Measurements from ENCODE around the gene MAP3K3. TPM values are rescaled to one million over a fixed set of nuclear protein-coding genes. Genes with fewer than 3 reads are reported as not detected.

The MAP3K3 gene
- total and polyA plus RNA-seq, 9 of the 15 experiments (the other 6 are each of a cell fraction or from before 2014, with no cell fraction given): 0.69 to 16.5 (median 12.1) TPM

DNA sequence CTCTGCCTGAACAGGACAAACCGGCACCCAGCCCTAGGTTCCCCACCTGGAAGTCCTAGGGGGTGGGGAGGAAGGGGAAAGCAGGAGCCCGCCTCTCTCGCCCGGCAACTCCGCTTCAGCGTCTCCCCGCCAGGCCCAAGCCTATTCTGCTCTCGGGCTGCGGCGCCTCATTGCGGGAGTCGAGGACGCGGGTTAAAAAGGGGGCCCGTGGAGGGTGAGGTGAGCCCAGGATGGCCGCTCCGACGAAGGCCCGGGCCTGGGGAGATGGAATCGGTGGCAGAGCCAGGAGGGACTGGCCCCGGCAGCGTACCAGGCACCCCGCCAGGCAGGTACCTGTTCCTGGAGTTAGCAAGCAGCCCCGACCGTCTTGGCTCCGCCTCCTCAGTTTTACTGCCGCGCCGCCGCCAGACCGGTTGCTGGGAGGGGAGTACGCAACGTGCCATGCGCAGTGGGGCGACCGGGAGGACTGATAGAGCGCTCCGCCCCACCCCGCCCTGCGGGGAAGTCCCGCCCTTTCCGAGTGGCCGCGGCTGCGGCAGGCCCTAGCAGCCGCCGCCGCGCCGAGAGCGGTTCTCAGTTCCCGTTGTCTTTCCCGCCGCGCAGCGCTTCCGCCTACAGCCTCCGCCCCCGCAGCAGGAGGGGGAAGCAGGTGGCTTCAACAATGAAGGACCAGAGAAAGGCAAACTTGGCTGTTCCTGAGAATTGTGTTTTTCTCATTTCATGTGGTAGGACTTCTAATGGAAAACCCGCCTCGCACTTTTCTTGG, 119.4 kb downstream of the MAP3K3 start, which contains the start of gene STRADA (continued):
- 0 out of 2 replicates have a peak, but pooled peaks have one; percentile 30 for TF ChIP-seq RBM14 (IDR thresholded peaks at IDR 0.05; ENCODE audit: borderline replicate concordance, insufficient read depth, low read depth, low read length)
- TF ChIP-seq ZC3H11A (IDR thresholded peaks at IDR 0.05; ENCODE audit: low read depth, low read length): peak; percentile 54; the same call in 1 of the 2 replicates
- TF ChIP-seq ZFX (CRISPR knock-in tag; IDR thresholded peaks at IDR 0.05): peak; percentile 96
- TF ChIP-seq ILF3 (IDR thresholded peaks at IDR 0.05; ENCODE audit: borderline replicate concordance): 0 out of 2 replicates have a peak, but pooled peaks have one; percentile 23
- TF ChIP-seq, protein P1, sequence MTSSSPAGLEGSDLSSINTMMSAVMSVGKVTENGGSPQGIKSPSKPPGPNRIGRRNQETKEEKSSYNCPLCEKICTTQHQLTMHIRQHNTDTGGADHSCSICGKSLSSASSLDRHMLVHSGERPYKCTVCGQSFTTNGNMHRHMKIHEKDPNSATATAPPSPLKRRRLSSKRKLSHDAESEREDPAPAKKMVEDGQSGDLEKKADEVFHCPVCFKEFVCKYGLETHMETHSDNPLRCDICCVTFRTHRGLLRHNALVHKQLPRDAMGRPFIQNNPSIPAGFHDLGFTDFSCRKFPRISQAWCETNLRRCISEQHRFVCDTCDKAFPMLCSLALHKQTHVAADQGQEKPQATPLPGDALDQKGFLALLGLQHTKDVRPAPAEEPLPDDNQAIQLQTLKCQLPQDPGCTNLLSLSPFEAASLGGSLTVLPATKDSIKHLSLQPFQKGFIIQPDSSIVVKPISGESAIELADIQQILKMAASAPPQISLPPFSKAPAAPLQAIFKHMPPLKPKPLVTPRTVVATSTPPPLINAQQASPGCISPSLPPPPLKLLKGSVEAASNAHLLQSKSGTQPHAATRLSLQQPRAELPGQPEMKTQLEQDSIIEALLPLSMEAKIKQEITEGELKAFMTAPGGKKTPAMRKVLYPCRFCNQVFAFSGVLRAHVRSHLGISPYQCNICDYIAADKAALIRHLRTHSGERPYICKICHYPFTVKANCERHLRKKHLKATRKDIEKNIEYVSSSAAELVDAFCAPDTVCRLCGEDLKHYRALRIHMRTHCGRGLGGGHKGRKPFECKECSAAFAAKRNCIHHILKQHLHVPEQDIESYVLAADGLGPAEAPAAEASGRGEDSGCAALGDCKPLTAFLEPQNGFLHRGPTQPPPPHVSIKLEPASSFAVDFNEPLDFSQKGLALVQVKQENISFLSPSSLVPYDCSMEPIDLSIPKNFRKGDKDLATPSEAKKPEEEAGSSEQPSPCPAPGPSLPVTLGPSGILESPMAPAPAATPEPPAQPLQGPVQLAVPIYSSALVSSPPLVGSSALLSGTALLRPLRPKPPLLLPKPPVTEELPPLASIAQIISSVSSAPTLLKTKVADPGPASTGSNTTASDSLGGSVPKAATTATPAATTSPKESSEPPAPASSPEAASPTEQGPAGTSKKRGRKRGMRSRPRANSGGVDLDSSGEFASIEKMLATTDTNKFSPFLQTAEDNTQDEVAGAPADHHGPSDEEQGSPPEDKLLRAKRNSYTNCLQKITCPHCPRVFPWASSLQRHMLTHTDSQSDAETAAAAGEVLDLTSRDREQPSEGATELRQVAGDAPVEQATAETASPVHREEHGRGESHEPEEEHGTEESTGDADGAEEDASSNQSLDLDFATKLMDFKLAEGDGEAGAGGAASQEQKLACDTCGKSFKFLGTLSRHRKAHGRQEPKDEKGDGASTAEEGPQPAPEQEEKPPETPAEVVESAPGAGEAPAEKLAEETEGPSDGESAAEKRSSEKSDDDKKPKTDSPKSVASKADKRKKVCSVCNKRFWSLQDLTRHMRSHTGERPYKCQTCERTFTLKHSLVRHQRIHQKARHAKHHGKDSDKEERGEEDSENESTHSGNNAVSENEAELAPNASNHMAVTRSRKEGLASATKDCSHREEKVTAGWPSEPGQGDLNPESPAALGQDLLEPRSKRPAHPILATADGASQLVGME (CRISPR knock-in tag; IDR thresholded peaks at IDR 0.05): no peak
- no peak for TF ChIP-seq TSHZ1 (CRISPR knock-in tag; IDR thresholded peaks at IDR 0.05)
- no peak; the same call in 1 of the 2 replicates for TF ChIP-seq ZNF175 (CRISPR knock-in tag; IDR thresholded peaks at IDR 0.05; ENCODE audit: low read depth)
- TF ChIP-seq HMGXB4 (CRISPR knock-in tag; IDR thresholded peaks at IDR 0.05): peak; percentile 56; the same call in 1 of the 2 replicates
- TF ChIP-seq ZNF584 (CRISPR knock-in tag; IDR thresholded peaks at IDR 0.05; ENCODE audit: low read depth): no peak
- TF ChIP-seq PATZ1 (CRISPR knock-in tag; IDR thresholded peaks at IDR 0.05; ENCODE audit: borderline replicate concordance): no peak
- 0 out of 2 replicates have a peak, but pooled peaks have one; percentile 7 for TF ChIP-seq NR2C1 (IDR thresholded peaks at IDR 0.05)
- TF ChIP-seq NR2C1 (tag; IDR thresholded peaks at IDR 0.05): no peak
